ENCODE measurements around the gene PTPRD.

GRCh38 chr9:10387282-10387681 lies 225.5 kb downstream of the PTPRD start:
- TF ChIP-seq CTCF (IDR thresholded peaks at IDR 0.05) (no peak), POLR2A (IDR thresholded peaks at IDR 0.05) (no peak)
